ENCODE data around the gene OR2T12. TPM values are rescaled to one million over a fixed set of nuclear protein-coding genes. Genes with fewer than 3 reads are reported as not detected.

Gene OR2T12
- total RNA-seq (ENCODE audit: low replicate concordance): not detected in 2 replicates

- Histone ChIP-seq H3F3A (ENCODE audit: low read depth) (no peaks in the 10 kb centered on the region), H3K79me2 (ENCODE audit: low read depth) (no peaks in the 10 kb centered on the region), H3K9ac (no peak within 1 kb of the TSS), H2AFZ (replicated peaks) (no peak within 1 kb of the TSS), H3K4me2 (no peak within 1 kb of the TSS), H4K20me1 (ENCODE audit: low read depth) (no peaks in the 10 kb centered on the region), H3K4me3 (no peak within 1 kb of the TSS), H3K9me3 (ENCODE audit: low read depth) (peaks cover 9% of the 10 kb centered on the region), H3K4me1 (no peaks in the 10 kb centered on the region), H3K27me3 (no peaks in the 10 kb centered on the region), H3K36me3 (no peaks in the 10 kb centered on the region), H3K27ac (no peak within 1 kb of the TSS)
- Mint-ChIP-seq H3K36me3 (no peaks in the 10 kb centered on the region), H3K4me1 (no peaks in the 10 kb centered on the region), H3K4me3 (no peak within 1 kb of the TSS), H3K27ac (no peak within 1 kb of the TSS), H3K9me3 (peaks cover 26% of the 10 kb centered on the region), H3K27me3 (ENCODE audit: insufficient read depth, low read depth) (no peaks in the 10 kb centered on the region)
- DNase-seq (ENCODE audit: low spot score): no peak
- no peak for TF ChIP-seq EZH2 (IDR thresholded peaks at IDR 0.05)
- no peak for TF ChIP-seq EZH2phosphoT487 (IDR thresholded peaks at IDR 0.05)
- TF ChIP-seq CTCF (IDR thresholded peaks at IDR 0.05): no peak
These were observed at the start of gene OR2T12 for GRCh38 chr1:248303324-248303723. Gene OR2T12, minus strand, starts transcription at chr1:248303424. Its CDS starts 7,846 bp downstream, at chr1:248295578.

- no peak within 1 kb of the TSS for H2AFZ ChIP-seq (replicated peaks)
- Mint-ChIP-seq H3K36me3 (no peaks in the 10 kb centered on the region), H3K4me1 (no peaks in the 10 kb centered on the region), H3K27ac (no peak within 1 kb of the TSS), H3K4me3 (no peak within 1 kb of the TSS), H3K9me3 (peaks cover 5% of the 10 kb centered on the region), H3K27me3 (ENCODE audit: insufficient read depth, low read depth) (no peaks in the 10 kb centered on the region)
- H3K36me3 ChIP-seq: no peaks in the 10 kb centered on the region
- peaks cover 37% of the 10 kb centered on the region for H3K9me3 ChIP-seq (ENCODE audit: low read depth)
- no peaks in the 10 kb centered on the region for H4K20me1 ChIP-seq (ENCODE audit: low read depth)
- H3K9ac ChIP-seq: no peak within 1 kb of the TSS
- no peaks in the 10 kb centered on the region for H3F3A ChIP-seq (ENCODE audit: low read depth)
- H3K4me3 ChIP-seq: no peak within 1 kb of the TSS
- H3K27me3 ChIP-seq: no peaks in the 10 kb centered on the region
- H3K4me1 ChIP-seq: no peaks in the 10 kb centered on the region
- H3K27ac ChIP-seq: no peak within 1 kb of the TSS
- no peak for DNase-seq (ENCODE audit: low spot score)
- no peak for TF ChIP-seq EZH2 (IDR thresholded peaks at IDR 0.05)
- TF ChIP-seq CTCF (IDR thresholded peaks at IDR 0.05): no peak
- TF ChIP-seq EZH2phosphoT487 (IDR thresholded peaks at IDR 0.05): no peak
- H3K79me2 ChIP-seq (ENCODE audit: low read depth): no peaks in the 10 kb centered on the region
- no peak within 1 kb of the TSS for H3K4me2 ChIP-seq
These were observed 45.3 kb upstream of the OR2T12 start, which contains the start of gene OR14C36 for GRCh38 chr1:248348475-248348874. Gene OR14C36, plus strand, starts transcription at chr1:248348775. Its CDS starts 0 bp downstream, at chr1:248348775.

GRCh38 chr1:248343451-248343850 lies 40.2 kb upstream of the OR2T12 start:
- no peaks in the 10 kb centered on the region for H3K4me1 Mint-ChIP-seq
- H3K36me3 Mint-ChIP-seq: peaks cover 3% of the 10 kb centered on the region
- TF ChIP-seq EZH2 (IDR thresholded peaks at IDR 0.05) (no peak), CTCF (IDR thresholded peaks at IDR 0.05) (no peak), EZH2phosphoT487 (IDR thresholded peaks at IDR 0.05) (no peak)
- H3K9ac ChIP-seq: no peak overlapping the region
- H3K27me3 ChIP-seq: no peaks in the 10 kb centered on the region
- H3K4me1 ChIP-seq: no peaks in the 10 kb centered on the region
- peaks cover 26% of the 10 kb centered on the region for H3K9me3 Mint-ChIP-seq
- no peaks in the 10 kb centered on the region for H3K79me2 ChIP-seq (ENCODE audit: low read depth)
- H3K9me3 ChIP-seq (ENCODE audit: low read depth): peaks cover 25% of the 10 kb centered on the region
- no peaks in the 10 kb centered on the region for H3K36me3 ChIP-seq
- no peaks in the 10 kb centered on the region for H3K27me3 Mint-ChIP-seq (ENCODE audit: insufficient read depth, low read depth)
- H3K27ac ChIP-seq: no peak overlapping the region
- H3K27ac Mint-ChIP-seq: no peak overlapping the region
- no peak overlapping the region for H2AFZ ChIP-seq (replicated peaks)
- H4K20me1 ChIP-seq (ENCODE audit: low read depth): no peaks in the 10 kb centered on the region
- no peak overlapping the region for H3K4me3 Mint-ChIP-seq
- DNase-seq (ENCODE audit: low spot score): no peak
- H3F3A ChIP-seq (ENCODE audit: low read depth): no peaks in the 10 kb centered on the region
- H3K4me3 ChIP-seq: no peak overlapping the region
- H3K4me2 ChIP-seq: no peak overlapping the region

All from neural progenitor cell (in vitro differentiated cells).